ENCODE measurements around the gene TMF1. TPM values are rescaled to one million over a fixed set of nuclear protein-coding genes. Genes with fewer than 3 reads are reported as not detected.

The TMF1 gene
- total and polyA plus RNA-seq, 2 experiments from 2014 or later = 15.8 to 21.3 TPM

DNA sequence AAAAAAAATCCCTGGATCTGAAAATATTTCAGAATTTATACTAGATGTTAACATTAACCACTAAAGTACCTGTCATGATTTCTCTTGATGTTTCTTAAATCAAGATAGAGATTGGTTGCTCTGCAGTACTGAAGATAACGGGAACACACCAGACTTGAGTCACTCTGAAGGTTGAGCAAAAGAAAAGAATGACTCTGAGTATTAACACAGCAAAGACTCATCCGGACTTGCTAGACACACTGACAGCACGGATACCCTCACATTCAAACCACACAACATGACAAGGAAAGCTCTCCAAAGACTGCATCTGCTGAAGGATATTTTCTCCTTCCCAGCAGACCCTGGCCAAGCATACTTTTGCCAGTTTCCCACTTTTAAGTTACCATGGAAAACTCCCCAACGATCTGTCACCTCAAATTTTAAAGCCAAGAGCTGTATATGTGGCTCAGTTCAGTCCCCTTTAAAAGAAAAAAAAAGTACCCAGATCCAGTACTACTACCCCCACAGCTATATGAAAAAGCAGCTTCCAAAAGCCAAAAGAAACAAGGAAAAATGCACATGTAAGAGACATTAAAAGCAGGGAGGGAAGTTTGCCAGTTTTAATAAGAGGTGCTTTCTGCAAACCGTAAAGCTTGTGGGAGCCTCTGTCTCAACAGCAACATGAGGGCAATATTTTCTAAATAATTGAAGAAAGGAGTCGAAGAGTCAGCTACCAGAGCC is 46.9 kb downstream of the TMF1 start:
- Histone ChIP-seq H3K4me2 (no peak overlapping the region), H2AFZ (no peak overlapping the region), H3K4me3 (no peak overlapping the region), H3K9me2 (ENCODE audit: insufficient read depth) (no peaks in the 10 kb centered on the region), H3K4me1 (ENCODE audit: insufficient read depth) (peaks cover 16% of the 10 kb centered on the region; the same call in 1 of the 2 replicates), H4K20me1 (replicated peaks; ENCODE audit: insufficient read depth) (no peaks in the 10 kb centered on the region), H3F3A (replicated peaks; ENCODE audit: low read depth) (no peaks in the 10 kb centered on the region), H3K27me3 (ENCODE audit: insufficient read depth) (no peaks in the 10 kb centered on the region), H3K36me3 (ENCODE audit: insufficient read depth) (peaks cover 12% of the 10 kb centered on the region), H3K79me2 (replicated peaks; ENCODE audit: insufficient read depth) (no peaks in the 10 kb centered on the region), H3K27ac (ENCODE audit: low read depth) (no peak overlapping the region)
- TF ChIP-seq, protein P1, sequence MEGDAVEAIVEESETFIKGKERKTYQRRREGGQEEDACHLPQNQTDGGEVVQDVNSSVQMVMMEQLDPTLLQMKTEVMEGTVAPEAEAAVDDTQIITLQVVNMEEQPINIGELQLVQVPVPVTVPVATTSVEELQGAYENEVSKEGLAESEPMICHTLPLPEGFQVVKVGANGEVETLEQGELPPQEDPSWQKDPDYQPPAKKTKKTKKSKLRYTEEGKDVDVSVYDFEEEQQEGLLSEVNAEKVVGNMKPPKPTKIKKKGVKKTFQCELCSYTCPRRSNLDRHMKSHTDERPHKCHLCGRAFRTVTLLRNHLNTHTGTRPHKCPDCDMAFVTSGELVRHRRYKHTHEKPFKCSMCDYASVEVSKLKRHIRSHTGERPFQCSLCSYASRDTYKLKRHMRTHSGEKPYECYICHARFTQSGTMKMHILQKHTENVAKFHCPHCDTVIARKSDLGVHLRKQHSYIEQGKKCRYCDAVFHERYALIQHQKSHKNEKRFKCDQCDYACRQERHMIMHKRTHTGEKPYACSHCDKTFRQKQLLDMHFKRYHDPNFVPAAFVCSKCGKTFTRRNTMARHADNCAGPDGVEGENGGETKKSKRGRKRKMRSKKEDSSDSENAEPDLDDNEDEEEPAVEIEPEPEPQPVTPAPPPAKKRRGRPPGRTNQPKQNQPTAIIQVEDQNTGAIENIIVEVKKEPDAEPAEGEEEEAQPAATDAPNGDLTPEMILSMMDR (conservative IDR thresholded peaks at IDR 0.05; ENCODE audit: low read depth in 2 of 2) = no peak
- TF ChIP-seq ZNF331 (CRISPR knock-in tag; IDR thresholded peaks at IDR 0.05; ENCODE audit: low read depth) (no peak), ZNF114 (CRISPR knock-in tag; IDR thresholded peaks at IDR 0.05) (no peak), NANOG (IDR thresholded peaks at IDR 0.05; ENCODE audit: borderline replicate concordance) (no peak), EZH2phosphoT487 (IDR thresholded peaks at IDR 0.05; ENCODE audit: unreplicated experiment) (no peak), STAT1 (IDR thresholded peaks at IDR 0.05; ENCODE audit: unreplicated experiment) (no peak), EZH2 (IDR thresholded peaks at IDR 0.05; ENCODE audit: low read depth, unreplicated experiment) (no peak)
- TF ChIP-seq, protein P2, sequence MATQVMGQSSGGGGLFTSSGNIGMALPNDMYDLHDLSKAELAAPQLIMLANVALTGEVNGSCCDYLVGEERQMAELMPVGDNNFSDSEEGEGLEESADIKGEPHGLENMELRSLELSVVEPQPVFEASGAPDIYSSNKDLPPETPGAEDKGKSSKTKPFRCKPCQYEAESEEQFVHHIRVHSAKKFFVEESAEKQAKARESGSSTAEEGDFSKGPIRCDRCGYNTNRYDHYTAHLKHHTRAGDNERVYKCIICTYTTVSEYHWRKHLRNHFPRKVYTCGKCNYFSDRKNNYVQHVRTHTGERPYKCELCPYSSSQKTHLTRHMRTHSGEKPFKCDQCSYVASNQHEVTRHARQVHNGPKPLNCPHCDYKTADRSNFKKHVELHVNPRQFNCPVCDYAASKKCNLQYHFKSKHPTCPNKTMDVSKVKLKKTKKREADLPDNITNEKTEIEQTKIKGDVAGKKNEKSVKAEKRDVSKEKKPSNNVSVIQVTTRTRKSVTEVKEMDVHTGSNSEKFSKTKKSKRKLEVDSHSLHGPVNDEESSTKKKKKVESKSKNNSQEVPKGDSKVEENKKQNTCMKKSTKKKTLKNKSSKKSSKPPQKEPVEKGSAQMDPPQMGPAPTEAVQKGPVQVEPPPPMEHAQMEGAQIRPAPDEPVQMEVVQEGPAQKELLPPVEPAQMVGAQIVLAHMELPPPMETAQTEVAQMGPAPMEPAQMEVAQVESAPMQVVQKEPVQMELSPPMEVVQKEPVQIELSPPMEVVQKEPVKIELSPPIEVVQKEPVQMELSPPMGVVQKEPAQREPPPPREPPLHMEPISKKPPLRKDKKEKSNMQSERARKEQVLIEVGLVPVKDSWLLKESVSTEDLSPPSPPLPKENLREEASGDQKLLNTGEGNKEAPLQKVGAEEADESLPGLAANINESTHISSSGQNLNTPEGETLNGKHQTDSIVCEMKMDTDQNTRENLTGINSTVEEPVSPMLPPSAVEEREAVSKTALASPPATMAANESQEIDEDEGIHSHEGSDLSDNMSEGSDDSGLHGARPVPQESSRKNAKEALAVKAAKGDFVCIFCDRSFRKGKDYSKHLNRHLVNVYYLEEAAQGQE (IDR thresholded peaks at IDR 0.05; ENCODE audit: unreplicated experiment) = no peak
- H3K27ac Mint-ChIP-seq = peak overlapping the region; percentile 20; the same call in 1 of the 2 replicates
- H3K9me3 Mint-ChIP-seq = no peaks in the 10 kb centered on the region
- H3K36me3 Mint-ChIP-seq (ENCODE audit: low read depth) = peaks cover 56% of the 10 kb centered on the region
- no peak overlapping the region for H3K4me3 Mint-ChIP-seq
- no peaks in the 10 kb centered on the region for H3K27me3 Mint-ChIP-seq (ENCODE audit: insufficient read depth, low read depth, poor library complexity)
- ATAC-seq = no peak
- peaks cover 24% of the 10 kb centered on the region for H3K4me1 Mint-ChIP-seq
- no peak for DNase-seq (ENCODE audit: low spot score)

DNA sequence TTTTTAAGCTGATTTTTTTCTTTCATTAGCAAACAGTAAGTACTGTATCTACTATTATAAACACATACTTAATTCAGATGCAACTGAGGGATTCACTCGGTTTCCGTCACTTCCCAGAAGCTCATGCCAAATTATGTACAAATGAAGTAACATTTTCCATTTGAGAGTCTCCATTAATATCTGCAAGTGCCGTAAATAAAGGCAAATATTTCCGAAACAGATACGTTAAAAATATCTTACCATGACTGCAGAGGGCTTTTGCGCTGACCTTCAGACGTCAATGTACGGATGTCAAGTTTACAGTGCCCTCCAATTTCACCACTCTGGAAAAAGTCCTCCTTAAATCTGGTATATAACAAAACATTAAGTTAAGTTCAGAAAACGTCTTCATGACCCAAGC is 48.0 kb downstream of the TMF1 start:
- DNase-seq (ENCODE audit: low spot score) (no peak), ATAC-seq (no peak)
- Mint-ChIP-seq H3K36me3 (ENCODE audit: low read depth) (peaks cover 61% of the 10 kb centered on the region), H3K4me3 (no peak overlapping the region), H3K27me3 (ENCODE audit: insufficient read depth, low read depth, poor library complexity) (no peaks in the 10 kb centered on the region), H3K9me3 (no peaks in the 10 kb centered on the region), H3K4me1 (peaks cover 13% of the 10 kb centered on the region), H3K27ac (no peak overlapping the region)
- H2AFZ ChIP-seq = no peak overlapping the region
- H3K27me3 ChIP-seq (ENCODE audit: insufficient read depth) = no peaks in the 10 kb centered on the region
- H3F3A ChIP-seq (replicated peaks; ENCODE audit: low read depth) = no peaks in the 10 kb centered on the region
- no peaks in the 10 kb centered on the region for H3K9me2 ChIP-seq (ENCODE audit: insufficient read depth)
- no peak overlapping the region for H3K27ac ChIP-seq (ENCODE audit: low read depth)
- H3K4me3 ChIP-seq = no peak overlapping the region
- H4K20me1 ChIP-seq (replicated peaks; ENCODE audit: insufficient read depth) = no peaks in the 10 kb centered on the region
- H3K79me2 ChIP-seq (replicated peaks; ENCODE audit: insufficient read depth) = no peaks in the 10 kb centered on the region
- peaks cover 9% of the 10 kb centered on the region; the same call in 1 of the 2 replicates for H3K4me1 ChIP-seq (ENCODE audit: insufficient read depth)
- H3K36me3 ChIP-seq (ENCODE audit: insufficient read depth) = peaks cover 12% of the 10 kb centered on the region
- H3K4me2 ChIP-seq = no peak overlapping the region
- no peak for TF ChIP-seq NANOG (IDR thresholded peaks at IDR 0.05; ENCODE audit: borderline replicate concordance)
- TF ChIP-seq ZNF331 (CRISPR knock-in tag; IDR thresholded peaks at IDR 0.05; ENCODE audit: low read depth) = no peak
- no peak for TF ChIP-seq POLR2AphosphoS5 (IDR thresholded peaks at IDR 0.05; ENCODE audit: low read depth)
- TF ChIP-seq, protein P1 (conservative IDR thresholded peaks at IDR 0.05; ENCODE audit: low read depth in 2 of 2) = no peak
- TF ChIP-seq CREB1 (CRISPR knock-in tag; IDR thresholded peaks at IDR 0.05; ENCODE audit: low read depth) = no peak
- TF ChIP-seq, protein P2 (IDR thresholded peaks at IDR 0.05; ENCODE audit: unreplicated experiment) = no peak
- TF ChIP-seq EZH2 (IDR thresholded peaks at IDR 0.05; ENCODE audit: low read depth, unreplicated experiment) = no peak
- no peak for TF ChIP-seq STAT1 (IDR thresholded peaks at IDR 0.05; ENCODE audit: unreplicated experiment)
- TF ChIP-seq ZNF114 (CRISPR knock-in tag; IDR thresholded peaks at IDR 0.05) = no peak

All from GM23338 (cell line).